GM12865 (cell line): Measurements from ENCODE around the gene FAM181A.

Experiments
- DNase-seq: peaks from one replicate; pipeline ENCODE4 v3.0.0; 2010; ENCODE audit warnings: low read depth
- H3K4me3 ChIP-seq: 2 replicates; pipeline ENCODE4 v1.5.1; 2011; ENCODE audit warnings: mild to moderate bottlenecking, low read depth, low read length, control low read depth
- TF ChIP-seq, protein P1 (sequence below): IDR thresholded peaks from 2 replicates; pipeline ENCODE4 v1.5.1; 2011; ENCODE audit warnings: low read length, control low read depth, low read depth, inconsistent platforms; ENCODE audit not compliant: insufficient read depth; ENCODE audit errors: missing control alignments

The FAM181A gene

DNA sequence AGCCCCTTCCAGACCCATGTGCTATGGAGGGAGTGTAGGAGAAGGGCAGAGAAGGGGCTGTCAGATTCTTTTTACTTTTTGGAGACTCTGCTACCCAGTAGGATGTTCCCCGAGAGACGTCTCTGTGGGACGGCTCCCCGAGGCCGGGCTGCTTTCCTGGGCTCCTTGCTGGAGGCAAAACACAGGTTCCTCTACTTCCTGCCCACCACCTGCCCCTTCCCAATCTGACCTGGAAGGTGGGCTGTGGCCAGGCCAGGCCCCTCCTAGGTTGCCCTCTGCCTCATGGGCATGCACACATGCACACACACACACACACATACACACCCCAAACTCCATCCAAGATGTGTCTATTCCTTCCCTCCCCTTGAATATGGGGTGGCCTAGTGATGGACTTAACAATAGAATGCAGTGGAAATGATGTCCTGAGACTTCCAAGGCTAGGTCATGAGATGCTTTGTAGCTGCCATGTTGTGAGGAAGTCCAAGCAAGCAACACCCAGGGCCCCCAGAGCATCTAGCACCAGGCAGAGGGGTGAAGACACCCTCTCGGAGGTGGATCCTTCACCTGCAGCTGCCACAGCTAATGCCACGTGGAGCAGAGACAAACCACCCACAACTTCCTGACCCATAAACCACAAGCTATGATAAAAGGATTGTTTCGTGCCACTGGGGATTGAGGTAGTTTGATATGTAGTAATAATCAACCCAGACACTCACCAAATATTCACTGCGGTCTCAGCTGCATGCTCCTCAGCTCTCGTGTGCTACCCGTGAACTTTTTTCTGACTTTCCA, 50.8 kb downstream of the FAM181A start:
- no peak overlapping the region for H3K4me3 ChIP-seq
- TF ChIP-seq, protein P1, sequence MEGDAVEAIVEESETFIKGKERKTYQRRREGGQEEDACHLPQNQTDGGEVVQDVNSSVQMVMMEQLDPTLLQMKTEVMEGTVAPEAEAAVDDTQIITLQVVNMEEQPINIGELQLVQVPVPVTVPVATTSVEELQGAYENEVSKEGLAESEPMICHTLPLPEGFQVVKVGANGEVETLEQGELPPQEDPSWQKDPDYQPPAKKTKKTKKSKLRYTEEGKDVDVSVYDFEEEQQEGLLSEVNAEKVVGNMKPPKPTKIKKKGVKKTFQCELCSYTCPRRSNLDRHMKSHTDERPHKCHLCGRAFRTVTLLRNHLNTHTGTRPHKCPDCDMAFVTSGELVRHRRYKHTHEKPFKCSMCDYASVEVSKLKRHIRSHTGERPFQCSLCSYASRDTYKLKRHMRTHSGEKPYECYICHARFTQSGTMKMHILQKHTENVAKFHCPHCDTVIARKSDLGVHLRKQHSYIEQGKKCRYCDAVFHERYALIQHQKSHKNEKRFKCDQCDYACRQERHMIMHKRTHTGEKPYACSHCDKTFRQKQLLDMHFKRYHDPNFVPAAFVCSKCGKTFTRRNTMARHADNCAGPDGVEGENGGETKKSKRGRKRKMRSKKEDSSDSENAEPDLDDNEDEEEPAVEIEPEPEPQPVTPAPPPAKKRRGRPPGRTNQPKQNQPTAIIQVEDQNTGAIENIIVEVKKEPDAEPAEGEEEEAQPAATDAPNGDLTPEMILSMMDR, result no peak
- peak; percentile 73 for DNase-seq

DNA sequence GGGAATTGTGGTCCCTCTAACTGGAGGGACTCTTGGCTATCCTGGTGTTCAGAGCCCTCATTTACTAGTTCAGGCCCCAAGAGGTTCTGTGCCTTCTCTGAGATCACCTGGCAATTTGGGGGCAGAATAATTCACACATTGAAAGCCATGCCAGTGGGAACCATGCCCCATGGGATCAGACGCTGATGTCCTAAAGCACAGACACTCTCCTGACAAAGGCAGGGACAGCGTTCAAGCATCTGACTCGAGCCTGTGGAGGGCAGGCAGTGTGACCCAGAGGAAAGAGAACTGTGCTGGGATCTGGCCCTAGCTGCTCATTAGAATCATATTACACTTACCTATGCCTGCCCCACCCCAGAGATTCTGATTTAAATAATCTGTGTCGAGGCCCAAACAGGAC, 51.6 kb downstream of the FAM181A start:
- DNase-seq, result no peak
- no peak overlapping the region for H3K4me3 ChIP-seq
- TF ChIP-seq, protein P1, result no peak
